ENCODE data around the gene EGR4.

Gene EGR4

GRCh38 chr2:73293534-73294171 is at the start of gene EGR4:
TSS of gene EGR4 (minus strand) at chr2:73293548. CDS start at chr2:73293317, 231 bp downstream.
- no peak for DNase-seq (ENCODE audit: low spot score)

- no peak for DNase-seq (ENCODE audit: low spot score)
Observed at GRCh38 chr2:73341039-73341438, 47.7 kb upstream of the EGR4 start.

GRCh38 chr2:73339201-73339600 is 45.9 kb upstream of the EGR4 start:
- no peak for DNase-seq (ENCODE audit: low spot score)

- no peak for DNase-seq (ENCODE audit: low spot score)
Observed at GRCh38 chr2:73337828-73338227, 44.5 kb upstream of the EGR4 start.

GRCh38 chr2:73334620-73335019 is 41.3 kb upstream of the EGR4 start:
- DNase-seq (ENCODE audit: low spot score), result no peak

- no peak for DNase-seq (ENCODE audit: low spot score)
Observed at GRCh38 chr2:73334045-73334444, 40.7 kb upstream of the EGR4 start.

GRCh38 chr2:73333564-73333963 is 40.2 kb upstream of the EGR4 start:
- DNase-seq (ENCODE audit: low spot score), result no peak

GRCh38 chr2:73324126-73324725 is 30.9 kb upstream of the EGR4 start:
- DNase-seq (ENCODE audit: low spot score), result no peak

DNA sequence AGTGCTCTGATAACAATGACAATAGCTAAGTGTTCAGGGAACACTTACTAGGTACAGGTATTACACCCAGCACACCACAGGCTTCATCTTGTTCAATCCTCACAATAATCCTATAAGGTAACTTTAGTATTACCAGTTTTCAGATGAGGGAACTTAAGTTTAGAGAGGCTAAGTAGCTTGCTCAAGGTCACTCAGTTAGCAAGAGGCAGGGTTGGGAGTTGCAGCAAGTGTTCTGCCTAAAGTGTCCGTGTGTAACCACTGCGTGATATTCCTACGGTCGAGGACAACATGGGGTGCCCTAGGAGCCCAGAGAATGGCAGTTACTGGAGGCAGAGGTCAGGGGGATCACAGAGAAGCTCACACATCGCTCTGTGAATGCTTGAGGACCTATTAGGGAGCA is 30.2 kb upstream of the EGR4 start:
- no peak for DNase-seq (ENCODE audit: low spot score)

GRCh38 chr2:73314441-73314840 is 21.1 kb upstream of the EGR4 start:
- DNase-seq (ENCODE audit: low spot score), result no peak

DNA sequence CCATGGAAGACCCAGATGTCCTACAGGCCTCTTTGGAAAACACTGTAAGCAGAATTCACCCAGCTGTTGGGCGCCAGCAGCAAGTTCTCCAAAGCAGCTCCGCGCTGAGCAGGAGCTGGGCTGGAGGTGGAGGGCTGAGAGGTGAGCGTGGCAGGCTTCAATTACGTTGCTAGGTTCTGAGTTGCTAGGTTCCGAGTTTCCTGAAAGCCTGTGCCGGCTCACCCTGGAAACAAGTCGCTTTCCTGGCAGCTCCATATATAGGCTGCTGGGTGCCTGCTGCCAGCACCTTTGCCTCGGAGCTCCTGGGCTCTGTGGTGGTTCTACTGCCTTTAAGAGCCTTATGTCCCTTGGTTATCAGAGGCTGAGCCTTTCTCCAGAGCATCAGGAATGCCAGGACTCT is 14.4 kb upstream of the EGR4 start:
- no peak for DNase-seq (ENCODE audit: low spot score)

DNA sequence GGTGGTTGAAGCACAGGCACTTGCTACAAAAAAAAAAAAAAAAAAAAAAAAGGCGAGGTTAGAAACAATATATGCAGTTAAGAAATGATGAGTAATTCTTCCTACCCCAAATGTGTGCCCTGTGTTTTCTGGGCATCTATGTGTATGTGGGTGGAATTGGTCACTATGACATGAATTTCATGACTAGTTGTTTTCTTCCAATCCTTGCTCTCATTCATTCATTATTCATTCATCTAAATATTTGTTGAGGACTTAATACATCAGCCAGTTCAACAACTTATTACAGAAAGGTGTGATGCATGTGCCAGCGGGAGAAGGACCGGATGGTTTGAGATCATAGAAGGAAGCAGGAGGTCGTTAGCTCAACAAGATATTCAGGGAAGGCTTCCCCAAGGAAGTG is 8.3 kb upstream of the EGR4 start:
- no peak for DNase-seq (ENCODE audit: low spot score)

- no peak for DNase-seq (ENCODE audit: low spot score)
Observed at GRCh38 chr2:73300926-73301325, 7.6 kb upstream of the EGR4 start.

GRCh38 chr2:73297586-73297985 is 4.2 kb upstream of the EGR4 start:
- no peak for DNase-seq (ENCODE audit: low spot score)

DNA sequence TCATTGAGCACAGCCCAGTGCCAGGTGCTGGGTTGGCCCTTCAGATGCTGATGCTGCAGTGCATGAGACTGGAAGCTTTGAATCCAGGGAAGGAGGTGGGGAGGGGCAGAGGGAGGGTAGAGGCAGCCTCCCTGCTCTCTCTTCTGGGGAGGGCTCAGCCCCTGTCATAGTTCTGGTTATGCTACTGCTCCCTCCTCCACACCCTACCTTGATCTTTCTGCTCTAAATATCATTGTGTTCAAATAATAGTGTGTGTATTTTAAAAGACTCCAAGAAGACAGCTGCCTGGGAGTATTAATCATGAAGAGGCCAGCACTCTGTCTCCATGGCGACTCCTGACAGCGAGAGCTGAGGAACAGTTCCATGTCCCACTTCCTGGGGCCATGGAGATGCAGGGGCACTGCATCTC is 3.8 kb upstream of the EGR4 start:
- no peak for DNase-seq (ENCODE audit: low spot score)

DNA sequence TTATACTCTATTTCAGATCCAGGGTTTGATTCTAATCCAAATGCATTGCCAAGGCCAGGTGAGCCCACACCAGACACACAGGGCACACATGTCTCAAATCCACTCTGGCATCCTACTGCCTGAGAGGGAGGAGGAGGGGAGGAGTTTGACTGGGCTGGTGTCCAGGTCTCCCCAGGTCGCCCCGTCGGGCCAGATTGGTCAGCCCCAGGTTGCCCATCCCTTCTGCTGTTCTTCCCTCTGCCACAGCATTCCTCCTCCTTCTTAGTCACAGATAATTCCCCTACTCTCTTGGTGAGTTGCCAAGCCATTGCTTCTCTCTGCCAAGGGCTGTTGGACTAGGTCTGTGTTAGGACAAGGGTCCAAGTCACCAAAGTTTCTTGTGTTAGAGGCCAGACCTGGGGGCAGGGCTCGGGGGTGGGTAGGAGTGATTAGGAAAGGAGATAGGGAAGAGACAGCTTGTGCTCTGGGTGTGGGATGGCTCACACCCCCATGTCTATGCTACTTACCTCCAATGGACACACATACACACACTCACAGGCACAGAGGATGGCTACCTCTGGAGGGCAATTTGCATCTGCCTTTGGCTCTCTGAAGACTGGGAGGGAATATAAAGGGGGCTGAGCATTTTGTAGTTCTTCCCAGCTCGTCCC is 2.5 kb upstream of the EGR4 start:
- DNase-seq (ENCODE audit: low spot score), result no peak

DNA sequence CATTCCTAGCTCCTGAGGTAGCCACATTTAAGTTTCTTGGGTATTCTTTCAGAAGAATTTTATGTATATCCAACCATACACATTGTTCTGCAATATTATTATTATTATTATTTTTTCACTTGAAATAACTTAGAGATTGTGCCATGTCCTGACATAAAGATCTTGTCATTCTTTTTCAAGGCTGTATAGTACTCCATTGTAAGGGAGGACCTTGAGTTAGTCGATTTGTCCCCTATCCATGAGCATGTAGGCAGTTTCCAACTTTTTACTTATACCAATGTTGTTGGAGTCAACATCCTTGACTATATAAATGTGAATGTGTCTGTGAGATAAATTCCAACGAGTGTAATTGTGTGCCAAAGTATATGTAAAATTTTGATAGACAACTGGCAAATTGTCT is 891 bp upstream of the EGR4 start:
- no peak for DNase-seq (ENCODE audit: low spot score)

DNA sequence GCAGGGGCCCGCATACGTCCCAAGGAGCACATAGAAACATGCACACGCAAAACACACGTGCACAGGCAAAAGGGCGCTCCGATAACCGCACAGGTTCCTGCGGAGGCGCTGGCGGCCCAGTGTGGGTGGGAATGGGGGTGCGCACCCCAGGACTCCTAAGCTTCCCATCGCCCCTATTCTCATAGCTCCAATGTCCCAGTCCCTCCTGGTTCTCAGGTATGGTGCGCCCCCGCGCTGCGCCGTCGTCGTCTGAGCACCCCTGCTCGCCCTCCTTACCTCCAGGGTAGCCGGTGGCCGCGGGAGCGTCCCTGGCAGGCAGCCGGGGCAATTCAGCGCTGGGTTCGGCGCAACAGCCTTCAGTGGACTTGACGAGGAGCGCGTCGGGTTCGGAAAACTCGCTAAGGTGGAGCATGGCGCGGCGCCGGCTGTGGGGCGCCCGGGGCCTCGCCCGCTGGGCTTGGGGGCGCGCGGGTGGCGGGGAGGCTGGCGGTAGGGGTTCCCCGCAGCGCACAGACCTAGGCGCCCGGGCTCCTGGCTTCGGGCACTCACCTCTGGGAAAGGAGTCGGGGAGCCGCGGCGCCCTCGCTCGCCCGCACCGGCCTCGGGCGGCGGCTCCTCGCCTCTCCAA is 328 bp downstream of the EGR4 start:
- DNase-seq (ENCODE audit: low spot score), result no peak

DNA sequence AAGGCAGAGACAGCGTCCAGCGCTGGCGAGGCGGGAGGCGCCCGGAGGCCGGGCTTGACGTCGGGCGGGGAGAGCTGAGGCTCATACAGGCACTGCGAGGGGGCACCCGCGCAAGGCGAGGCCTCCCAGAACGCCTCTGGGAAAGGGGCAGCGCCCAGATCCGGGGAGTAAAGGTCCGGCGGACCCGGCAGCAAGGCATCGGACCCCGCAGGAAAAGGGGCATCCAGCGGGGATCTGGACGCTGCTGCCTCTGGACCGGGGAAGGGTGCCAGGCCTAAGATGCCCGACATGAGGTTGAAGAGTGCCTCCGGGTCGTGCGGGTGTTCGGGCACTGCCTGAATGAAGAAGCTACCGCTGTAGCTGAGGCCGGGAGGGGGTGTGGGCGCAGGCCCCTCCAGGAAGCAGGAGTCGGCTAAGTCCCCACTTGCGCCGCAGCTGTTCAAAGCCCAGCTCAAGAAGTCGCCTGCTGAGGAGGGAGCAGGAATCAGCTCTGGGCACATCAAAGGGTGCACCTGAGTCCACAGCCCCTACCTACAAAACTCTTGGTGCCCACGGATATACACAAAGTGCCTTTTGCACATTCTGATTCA is 937 bp downstream of the EGR4 start:
- no peak for DNase-seq (ENCODE audit: low spot score)

GRCh38 chr2:73291461-73292315 is 1.7 kb downstream of the EGR4 start:
- no peak for DNase-seq (ENCODE audit: low spot score)

GRCh38 chr2:73291093-73291460 is 2.3 kb downstream of the EGR4 start:
- no peak for DNase-seq (ENCODE audit: low spot score)
